Activated gamma-delta T cell treated with anti-CD3 and anti-CD28 coated beads, Interleukin-2, amount 50 U/mL, for 16 hours (primary cell): Measurements from ENCODE around the gene PCDH15.
"Not testable (repeated sequence)": the region's sequence is repeated elsewhere in the genome, so short reads cannot be mapped to it uniquely, and the experiment has no call there.

ENCODE experiments used
- DNase-seq: peaks from one replicate; pipeline ENCODE4 v3.0.0-alpha.2; 2020; ENCODE audit warnings: low read depth

Gene PCDH15

GRCh38 chr10:53978301-53978700 is 822.7 kb downstream of the PCDH15 start:
- no peak for DNase-seq

GRCh38 chr10:53977267-53977666 is 823.8 kb downstream of the PCDH15 start:
- no peak for DNase-seq

GRCh38 chr10:53957401-53957800 is 843.6 kb downstream of the PCDH15 start:
- no peak for DNase-seq

GRCh38 chr10:53955091-53955490 is 845.9 kb downstream of the PCDH15 start:
- DNase-seq, result no peak

- no peak for DNase-seq
These were observed 848.1 kb downstream of the PCDH15 start for GRCh38 chr10:53952698-53953630.

- no peak for DNase-seq
These were observed 861.4 kb downstream of the PCDH15 start for GRCh38 chr10:53939654-53940053.

- no peak for DNase-seq
These were observed 870.4 kb downstream of the PCDH15 start for GRCh38 chr10:53930648-53931047.

GRCh38 chr10:53924051-53924700 is 876.9 kb downstream of the PCDH15 start:
- DNase-seq, result not testable (repeated sequence)

- no peak for DNase-seq
These were observed 882.3 kb downstream of the PCDH15 start for GRCh38 chr10:53918755-53919154.

- no peak for DNase-seq
These were observed 891.2 kb downstream of the PCDH15 start for GRCh38 chr10:53909791-53910190.

- no peak for DNase-seq
These were observed 896.4 kb downstream of the PCDH15 start for GRCh38 chr10:53904506-53905241.

GRCh38 chr10:53903756-53904155 is 897.3 kb downstream of the PCDH15 start:
- no peak for DNase-seq

GRCh38 chr10:53899463-53900160 is 901.4 kb downstream of the PCDH15 start:
- DNase-seq, result no peak

GRCh38 chr10:53898532-53898931 is 902.5 kb downstream of the PCDH15 start:
- DNase-seq, result no peak

GRCh38 chr10:53894145-53894544 is 906.9 kb downstream of the PCDH15 start:
- no peak for DNase-seq

- DNase-seq, result no peak
These were observed 908.0 kb downstream of the PCDH15 start for GRCh38 chr10:53893061-53893460.

- no peak for DNase-seq
These were observed 914.4 kb downstream of the PCDH15 start for GRCh38 chr10:53886325-53887300.

GRCh38 chr10:53864846-53865245 is 936.2 kb downstream of the PCDH15 start:
- DNase-seq, result no peak

- no peak for DNase-seq
These were observed 948.4 kb downstream of the PCDH15 start for GRCh38 chr10:53852450-53853175.

- DNase-seq, result no peak
These were observed 954.2 kb downstream of the PCDH15 start for GRCh38 chr10:53846809-53847208.
